ENCODE measurements around the gene RASL11B.

RASL11B gene

DNA sequence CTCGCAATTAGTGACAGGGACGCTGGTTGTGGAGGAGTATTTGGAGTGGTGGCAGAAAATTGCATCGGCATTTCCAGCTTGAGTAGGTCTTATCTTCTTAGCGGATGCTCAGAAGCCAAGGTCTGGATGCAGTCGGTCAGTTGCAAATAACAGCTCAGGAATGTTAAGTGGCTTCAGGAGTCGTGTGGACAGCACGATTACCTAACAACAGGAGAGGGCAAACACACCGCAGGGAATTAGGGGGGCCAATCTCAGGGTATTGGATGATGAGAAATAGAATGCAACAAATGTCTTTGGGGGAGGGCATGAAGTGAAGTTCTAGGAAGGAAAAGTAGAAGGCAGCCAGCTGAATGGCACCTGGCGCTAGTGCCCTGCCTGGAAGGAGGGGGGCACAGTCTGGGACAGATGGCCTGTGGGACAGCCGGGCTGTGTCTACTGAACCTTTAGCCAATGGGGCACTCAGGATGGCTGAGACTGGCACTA, 11.8 kb downstream of the RASL11B start:
- DNase-seq (ENCODE audit: low spot score) (no peak), FAIRE-seq (no peak)

GRCh38 chr4:52874948-52875347, 12.8 kb downstream of the RASL11B start:
- DNase-seq (ENCODE audit: low spot score): no peak
- FAIRE-seq: no peak

GRCh38 chr4:52876069-52876468, 14.0 kb downstream of the RASL11B start:
- DNase-seq (ENCODE audit: low spot score): no peak

DNA sequence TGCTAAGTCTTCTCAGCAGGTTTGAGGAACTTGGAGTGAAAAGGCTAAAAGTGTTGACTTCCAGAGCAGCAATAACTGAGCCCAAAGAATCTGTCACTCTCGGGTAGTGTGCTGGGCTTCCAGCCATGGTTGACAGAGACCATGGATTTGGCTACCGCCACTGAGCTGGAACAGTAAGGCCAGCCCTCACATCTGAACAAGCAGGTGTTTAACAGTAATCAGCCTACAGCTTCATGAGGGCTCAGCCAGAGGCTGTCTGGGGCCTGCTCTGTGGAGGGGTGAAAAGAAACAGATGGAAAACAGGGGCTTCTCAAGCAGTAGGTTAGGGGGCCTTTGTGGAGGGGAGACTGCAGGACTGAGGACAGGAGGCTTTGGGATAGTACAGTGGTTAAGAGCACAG, 14.9 kb downstream of the RASL11B start:
- FAIRE-seq: no peak
- no peak for DNase-seq (ENCODE audit: low spot score)

More at GRCh38 chr4:52876069-52876468, 14.0 kb downstream of the RASL11B start:
- FAIRE-seq: no peak

GRCh38 chr4:52877694-52878093, 15.6 kb downstream of the RASL11B start:
- DNase-seq (ENCODE audit: low spot score) (no peak), FAIRE-seq (no peak)

GRCh38 chr4:52879471-52879870, 17.4 kb downstream of the RASL11B start:
- FAIRE-seq (no peak), DNase-seq (ENCODE audit: low spot score) (no peak)

DNA sequence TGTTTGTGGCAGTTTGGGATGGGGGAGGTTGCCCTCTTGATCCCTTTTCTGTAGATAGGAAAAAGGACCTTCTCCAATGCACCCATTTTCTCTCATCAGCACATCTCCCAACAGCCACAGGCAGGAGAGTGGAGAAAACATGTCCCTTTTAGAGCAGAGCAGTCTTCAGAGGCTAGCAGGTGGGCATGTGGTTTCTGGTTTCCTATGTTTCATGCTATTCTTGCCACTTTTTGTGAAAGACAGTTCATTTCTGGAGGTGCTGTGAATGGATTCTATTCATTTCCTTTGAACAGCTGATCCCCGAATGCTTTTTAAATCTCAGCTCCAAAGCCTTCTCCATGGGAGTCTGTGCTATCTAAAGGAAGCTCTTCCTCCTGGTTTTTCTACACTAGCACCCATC, 18.9 kb downstream of the RASL11B start:
- FAIRE-seq: no peak
- DNase-seq (ENCODE audit: low spot score): no peak

DNA sequence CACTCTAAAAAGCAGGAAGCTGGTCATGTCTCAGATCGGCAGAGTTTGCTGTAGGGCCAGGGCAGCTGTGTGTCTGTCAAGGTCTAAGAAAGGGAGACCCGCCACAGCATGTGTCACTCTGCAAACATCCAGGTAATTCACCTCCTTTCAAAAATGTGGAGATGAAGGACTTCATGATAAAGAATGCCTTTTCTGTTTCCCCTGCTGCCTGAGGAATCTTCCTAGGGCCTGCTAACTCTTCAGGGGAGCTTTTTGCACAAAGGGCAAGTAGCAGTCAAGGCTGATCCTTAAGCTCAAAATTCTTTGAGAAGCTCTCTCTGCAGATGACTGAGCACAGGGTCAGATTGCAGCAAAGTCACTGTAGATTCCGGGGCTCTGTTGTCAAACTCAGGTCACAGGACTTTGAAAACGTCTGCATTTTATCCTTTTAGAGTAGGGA, 21.1 kb downstream of the RASL11B start:
- FAIRE-seq (no peak), DNase-seq (ENCODE audit: low spot score) (no peak)

GRCh38 chr4:52883707-52884669, 21.9 kb downstream of the RASL11B start:
- FAIRE-seq: no peak
- DNase-seq (ENCODE audit: low spot score): no peak

DNA sequence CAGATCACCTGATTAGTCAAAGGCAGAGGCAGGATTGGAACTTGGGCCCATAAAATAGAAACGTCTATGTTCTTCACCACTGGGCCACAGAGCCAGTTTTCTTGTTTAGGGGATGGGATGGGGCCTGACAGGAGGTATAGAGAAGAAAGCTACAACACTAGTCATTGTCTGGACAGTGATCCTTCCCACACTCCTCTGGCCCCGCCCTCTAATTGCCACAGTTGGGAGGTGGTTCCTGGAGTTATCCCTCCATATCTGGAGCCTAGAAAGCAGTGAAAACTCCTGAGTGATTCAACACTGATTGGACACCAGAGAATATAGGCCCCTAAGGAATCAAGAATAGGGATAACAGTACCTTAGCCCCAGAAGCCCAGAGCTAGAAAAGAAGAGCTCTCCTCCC, 22.9 kb downstream of the RASL11B start:
- FAIRE-seq: no peak
- DNase-seq (ENCODE audit: low spot score): no peak

- FAIRE-seq: no peak
- DNase-seq (ENCODE audit: low spot score): no peak
Measured at GRCh38 chr4:52889354-52889753, 27.2 kb downstream of the RASL11B start.

GRCh38 chr4:52889778-52890520, 27.8 kb downstream of the RASL11B start:
- no peak for DNase-seq (ENCODE audit: low spot score)
- no peak for FAIRE-seq

- DNase-seq (ENCODE audit: low spot score): no peak
- FAIRE-seq: no peak
Measured at GRCh38 chr4:52890521-52890791, 28.3 kb downstream of the RASL11B start.

DNA sequence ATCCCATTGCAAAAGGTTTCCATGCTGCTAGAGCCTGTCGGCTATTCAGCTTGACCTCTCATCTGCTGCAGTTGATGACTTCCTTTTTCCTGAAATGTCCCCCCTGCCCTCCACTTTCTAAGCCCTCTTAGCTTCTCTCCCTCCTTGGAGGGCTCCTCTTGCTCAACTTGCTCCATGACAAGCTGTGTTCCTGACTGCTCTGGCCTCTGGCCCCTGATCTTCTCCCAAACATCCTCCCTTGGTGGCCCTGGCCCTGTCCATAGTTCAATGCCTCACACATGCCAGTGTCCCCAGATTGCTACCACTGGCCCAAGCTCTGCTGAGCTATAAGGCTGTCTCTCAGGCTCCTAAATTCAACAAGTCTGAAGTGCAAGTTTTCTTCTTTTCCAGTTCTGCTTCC, 29.6 kb downstream of the RASL11B start:
- DNase-seq (ENCODE audit: low spot score) (no peak), FAIRE-seq (no peak)

GRCh38 chr4:52892880-52893279, 30.8 kb downstream of the RASL11B start:
- no peak for FAIRE-seq
- no peak for DNase-seq (ENCODE audit: low spot score)

DNA sequence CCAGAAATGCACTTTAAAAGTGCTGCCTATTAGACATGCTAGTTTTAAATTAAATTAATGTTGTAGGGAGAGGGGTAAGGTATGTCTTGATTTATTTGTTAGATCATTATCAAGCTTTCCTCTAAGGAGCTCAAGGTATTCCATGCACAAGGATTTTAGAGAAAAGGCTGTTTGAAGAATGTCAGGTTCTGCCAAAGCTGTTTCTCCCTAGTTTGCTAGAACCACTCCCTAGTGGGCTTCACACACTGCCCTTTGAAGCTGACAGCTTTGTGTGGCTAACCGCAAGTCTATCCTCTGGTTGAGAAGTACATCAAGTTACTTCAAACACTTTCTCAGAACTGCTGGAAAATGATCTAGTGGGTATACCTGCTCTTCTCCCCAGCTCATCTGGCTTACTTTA, 32.3 kb downstream of the RASL11B start:
- DNase-seq (ENCODE audit: low spot score) (no peak), FAIRE-seq (no peak)

- FAIRE-seq: no peak
- no peak for DNase-seq (ENCODE audit: low spot score)
Measured at GRCh38 chr4:52903273-52903672, 41.2 kb downstream of the RASL11B start.

GRCh38 chr4:52904421-52904820, 42.3 kb downstream of the RASL11B start:
- no peak for FAIRE-seq
- peak; percentile 39 for DNase-seq (ENCODE audit: low spot score)

GRCh38 chr4:52907510-52907909, 45.4 kb downstream of the RASL11B start:
- DNase-seq (ENCODE audit: low spot score): no peak
- FAIRE-seq: no peak

DNA sequence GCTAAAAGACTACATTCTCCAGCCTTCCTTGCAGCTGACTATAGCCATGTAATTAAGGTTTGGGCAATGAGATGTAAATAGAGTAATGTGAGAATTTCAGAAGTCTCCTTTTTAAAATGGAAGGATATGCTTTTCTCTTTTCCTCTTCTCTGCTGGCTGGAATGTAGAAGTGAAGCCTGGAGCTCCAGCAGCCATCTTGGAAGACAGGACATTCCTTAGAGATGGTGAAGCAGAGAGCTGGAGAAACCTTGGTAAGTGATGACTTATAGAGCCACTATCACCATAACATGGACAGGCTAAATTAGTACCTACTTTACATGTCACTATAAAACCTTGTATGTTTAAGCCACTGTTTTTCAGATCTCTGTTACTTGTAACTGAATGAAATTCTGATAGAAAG, 48.0 kb downstream of the RASL11B start:
- DNase-seq (ENCODE audit: low spot score) (no peak), FAIRE-seq (no peak)

DNA sequence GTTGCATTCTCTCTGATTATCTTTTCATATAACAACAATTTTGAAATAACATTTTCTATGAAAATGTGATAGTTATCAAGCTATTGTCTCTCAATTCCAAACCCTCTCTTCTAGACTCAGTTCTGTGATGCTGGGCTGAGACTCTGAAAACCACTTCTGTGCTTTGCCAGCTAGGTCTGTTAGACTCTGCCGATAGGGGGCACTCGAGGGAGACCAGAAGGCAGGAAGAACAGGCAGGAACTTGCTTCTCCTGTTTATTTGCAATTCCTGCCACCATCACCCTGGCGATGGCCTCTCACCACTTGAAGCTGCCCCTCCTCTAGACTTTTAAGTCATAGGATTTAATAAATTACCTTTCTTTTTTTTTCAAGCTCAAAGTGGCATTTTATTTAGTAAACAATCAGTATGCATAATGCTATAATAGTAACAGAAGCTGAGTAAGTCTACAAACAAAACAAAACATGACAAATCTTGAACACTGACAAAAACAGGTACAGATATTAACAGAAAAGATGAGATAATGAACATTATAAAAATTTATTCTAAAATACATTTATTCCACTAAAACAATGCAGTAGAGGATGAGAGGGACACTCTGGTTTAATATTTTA, 49.7 kb downstream of the RASL11B start:
- peak; percentile 46 for DNase-seq (ENCODE audit: low spot score)
- no peak for FAIRE-seq

- no peak for DNase-seq (ENCODE audit: low spot score)
- FAIRE-seq: no peak
Measured at GRCh38 chr4:52912608-52913007, 50.5 kb downstream of the RASL11B start.

All from RCC 7860 (cell line).